HG02973 (cell line): Measurements from ENCODE around the gene SYNDIG1.

ENCODE experiments used
- ATAC-seq: cut with Tn5 transposase; IDR thresholded peaks from one replicate; pipeline ENCODE4 v1.9.1; 2021; ENCODE audit warnings: moderate library complexity; ENCODE audit not compliant: unreplicated experiment

Gene SYNDIG1

GRCh38 chr20:24701668-24702067 lies 232.2 kb downstream of the SYNDIG1 start:
- ATAC-seq, result no peak

GRCh38 chr20:24702501-24703283 lies 233.3 kb downstream of the SYNDIG1 start:
- no peak for ATAC-seq

GRCh38 chr20:24703284-24703610 lies 233.8 kb downstream of the SYNDIG1 start:
- no peak for ATAC-seq

GRCh38 chr20:24704899-24705298 lies 235.5 kb downstream of the SYNDIG1 start:
- no peak for ATAC-seq

GRCh38 chr20:24705486-24705885 lies 236.1 kb downstream of the SYNDIG1 start:
- no peak for ATAC-seq

- ATAC-seq, result no peak
Measured at GRCh38 chr20:24708411-24709295, 239.2 kb downstream of the SYNDIG1 start.
